HepG2 (cell line): ENCODE measurements around the gene GGA3. TPM values are rescaled to one million over a fixed set of nuclear protein-coding genes. Genes with fewer than 3 reads are reported as not detected.

ENCODE experiments used
- BORCS8-MEF2B ChIP-seq: sonication (generic); formaldehyde crosslinking; IDR thresholded peaks from 2 replicates; pipeline ENCODE4 v1.8.0; 2022; ENCODE audit warnings: mild to moderate bottlenecking, missing genetic modification reagents
- CEBPZ ChIP-seq: IDR thresholded peaks from 2 replicates; pipeline ENCODE4 v1.6.1; 2012; ENCODE audit warnings: low read length, improper control_type of control experiment
- EP300 ChIP-seq, 3 experiments: sonication (generic) in 1 of 3; formaldehyde crosslinking in 1 of 3; IDR thresholded peaks; 2 replicates each; pipeline versions ENCODE4 v1.5.1 to v1.6.1; 2011 to 2020; ENCODE audit warnings: low read depth in 2 of 3, low read length in 2 of 3, borderline replicate concordance in 1 of 3, improper control_type of control experiment in 1 of 3, mild to moderate bottlenecking in 1 of 3, missing genetic modification reagents in 1 of 3, moderate library complexity in 1 of 3
- FOXP4 ChIP-seq: sonication (generic); formaldehyde crosslinking; IDR thresholded peaks from 2 replicates; pipeline ENCODE4 v1.4.0; 2020; ENCODE audit warnings: missing genetic modification reagents
- KLF6 ChIP-seq: IDR thresholded peaks from 2 replicates; pipeline ENCODE4 v1.8.0; 2016; ENCODE audit warnings: missing biosample characterization, missing genetic modification reagents
- KMT2A ChIP-seq: sonication (generic); formaldehyde crosslinking; IDR thresholded peaks from 2 replicates; pipeline ENCODE4 v1.4.0; 2020; ENCODE audit warnings: missing genetic modification reagents
- KMT2B ChIP-seq: IDR thresholded peaks from 2 replicates; pipeline ENCODE4 v1.6.1; 2016; ENCODE audit warnings: missing genetic modification reagents, missing compliant biosample characterization
- NCOA1 ChIP-seq: sonication (generic); formaldehyde crosslinking; IDR thresholded peaks from 2 replicates; pipeline ENCODE4 v1.9.0; 2021; ENCODE audit warnings: missing genetic modification reagents
- PHB2 ChIP-seq: fragments of 450-650 bp; IDR thresholded peaks from 2 replicates; pipeline ENCODE4 v1.6.1; 2018; ENCODE audit not compliant: partially characterized antibody
- SIX4 ChIP-seq: sonication (generic); formaldehyde crosslinking; IDR thresholded peaks from 2 replicates; pipeline ENCODE4 v1.4.0; 2020; ENCODE audit warnings: missing genetic modification reagents
- SUZ12 ChIP-seq: fragments of 150-350 bp; IDR thresholded peaks from 2 replicates; pipeline ENCODE4 v1.6.1; 2014; ENCODE audit warnings: low read depth, low read length
- TARDBP ChIP-seq: sonication (generic); formaldehyde crosslinking; IDR thresholded peaks from 2 replicates; pipeline ENCODE4 v1.8.0; 2022; ENCODE audit warnings: mild to moderate bottlenecking, missing genetic modification reagents
- ZKSCAN1 ChIP-seq: fragments of 150-350 bp; IDR thresholded peaks from 2 replicates; pipeline ENCODE4 v1.6.1; 2014; ENCODE audit warnings: low read length
- ZNF234 ChIP-seq: sonication (generic); formaldehyde crosslinking; conservative IDR thresholded peaks from 2 replicates; pipeline ENCODE4 v1.5.1; 2020; ENCODE audit warnings: mild to moderate bottlenecking, missing genetic modification reagents
- ZNF30 ChIP-seq: sonication (generic); formaldehyde crosslinking; IDR thresholded peaks from 2 replicates; pipeline ENCODE4 v1.5.0; 2020; ENCODE audit warnings: mild to moderate bottlenecking, missing genetic modification reagents
- ZNF563 ChIP-seq: sonication (generic); formaldehyde crosslinking; IDR thresholded peaks from 2 replicates; pipeline ENCODE4 v1.8.0; 2022; ENCODE audit warnings: mild to moderate bottlenecking, moderate library complexity, missing genetic modification reagents
- ZNF644 ChIP-seq: IDR thresholded peaks from 2 replicates; pipeline ENCODE4 v1.6.1; 2016; ENCODE audit warnings: low read depth
- ZNF737 ChIP-seq: sonication (generic); formaldehyde crosslinking; IDR thresholded peaks from 2 replicates; pipeline ENCODE4 v1.5.0; 2020; ENCODE audit warnings: missing genetic modification reagents, mild to moderate bottlenecking, borderline replicate concordance
- polyA plus RNA-seq, 8 experiments: library from polyadenylated mRNA; depleted of rRNA in 3 of 8; stranded (reverse) in 7 of 8; unstranded in 1 of 8; fragments of >200 nt; fragmentation: Illumina TruSeq in 4 of 8; extraction: Trizol in 4 of 8; gene quantifications; 2 replicates each; pipeline versions ENCODE4 v1.2.1 to v1.2.3, GENCODE V29; 2011 to 2016; ENCODE audit warnings: low read depth in 4 of 8, missing spikeins in 1 of 8, mixed read lengths in 1 of 8; ENCODE audit not compliant: insufficient read depth in 1 of 8
- total RNA-seq, 5 experiments: library from RNA; depleted of rRNA; stranded (reverse); fragments of >200 nt; fragmentation: Illumina TruSeq; extraction: Trizol; gene quantifications; 2 replicates each; pipeline ENCODE4 v1.2.3, GENCODE V29; 2016; ENCODE audit warnings: low read depth in 1 of 5
- TF ChIP-seq, protein P1 (sequence below): sonication (generic); formaldehyde crosslinking; IDR thresholded peaks from 2 replicates; pipeline ENCODE4 v1.5.0; 2020; ENCODE audit warnings: mild to moderate bottlenecking, missing genetic modification reagents
- TF ChIP-seq, protein P2 (sequence below): sonication (generic); formaldehyde crosslinking; IDR thresholded peaks from 2 replicates; pipeline ENCODE4 v1.4.0; 2020; ENCODE audit warnings: mild to moderate bottlenecking, missing genetic modification reagents

The GGA3 gene
- total and polyA plus RNA-seq, 2 of the 13 experiments (the other 11 are each of a cell fraction or from before 2014, with no cell fraction given) = 28.4 to 43.7 TPM

DNA sequence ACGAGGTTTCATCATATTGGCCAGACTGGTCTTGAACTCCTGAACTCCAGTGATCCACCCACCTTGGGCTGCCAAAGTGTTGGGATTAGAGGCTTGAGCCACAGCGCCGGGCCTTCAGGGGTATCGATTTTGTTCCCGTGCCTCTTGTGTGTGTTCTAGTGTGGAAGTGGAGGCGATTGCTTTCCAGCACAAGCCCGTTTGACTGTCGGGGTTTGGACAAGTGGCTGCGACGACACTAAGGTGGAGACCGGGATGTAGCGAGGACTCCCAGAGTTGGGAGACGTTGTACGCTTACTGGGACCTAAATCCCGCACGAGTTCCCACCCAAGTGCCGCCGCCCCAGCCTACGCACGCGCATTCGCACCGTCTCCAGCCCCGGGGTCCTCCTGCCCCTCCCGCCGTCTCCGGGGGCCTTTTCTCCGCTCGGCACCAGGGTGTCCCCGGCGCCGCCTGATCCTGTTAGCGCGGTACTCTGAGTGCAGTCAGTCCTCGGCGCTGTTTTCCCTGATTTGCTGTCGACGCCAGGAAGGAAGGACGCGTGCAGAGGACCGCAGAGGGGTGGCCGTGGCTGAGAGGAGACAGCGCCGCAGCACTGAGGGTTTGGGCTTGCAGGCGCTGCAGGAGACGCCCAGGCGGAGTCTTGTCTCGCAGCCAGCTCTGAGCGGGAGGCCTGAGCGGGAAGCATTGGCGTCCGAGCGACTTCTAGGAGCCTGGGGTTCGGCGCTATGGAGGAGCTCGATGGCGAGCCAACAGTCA, 56.2 kb downstream of the GGA3 start, which contains the start of gene NUP85 (continued):
- TF ChIP-seq, protein P1, sequence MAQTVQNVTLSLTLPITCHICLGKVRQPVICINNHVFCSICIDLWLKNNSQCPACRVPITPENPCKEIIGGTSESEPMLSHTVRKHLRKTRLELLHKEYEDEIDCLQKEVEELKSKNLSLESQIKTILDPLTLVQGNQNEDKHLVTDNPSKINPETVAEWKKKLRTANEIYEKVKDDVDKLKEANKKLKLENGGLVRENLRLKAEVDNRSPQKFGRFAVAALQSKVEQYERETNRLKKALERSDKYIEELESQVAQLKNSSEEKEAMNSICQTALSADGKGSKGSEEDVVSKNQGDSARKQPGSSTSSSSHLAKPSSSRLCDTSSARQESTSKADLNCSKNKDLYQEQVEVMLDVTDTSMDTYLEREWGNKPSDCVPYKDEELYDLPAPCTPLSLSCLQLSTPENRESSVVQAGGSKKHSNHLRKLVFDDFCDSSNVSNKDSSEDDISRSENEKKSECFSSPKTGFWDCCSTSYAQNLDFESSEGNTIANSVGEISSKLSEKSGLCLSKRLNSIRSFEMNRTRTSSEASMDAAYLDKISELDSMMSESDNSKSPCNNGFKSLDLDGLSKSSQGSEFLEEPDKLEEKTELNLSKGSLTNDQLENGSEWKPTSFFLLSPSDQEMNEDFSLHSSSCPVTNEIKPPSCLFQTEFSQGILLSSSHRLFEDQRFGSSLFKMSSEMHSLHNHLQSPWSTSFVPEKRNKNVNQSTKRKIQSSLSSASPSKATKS = 0 out of 2 replicates have a peak, but pooled peaks have one; percentile 46
- TF ChIP-seq PHB2 (no peak), SUZ12 (no peak), ZKSCAN1 (peak; percentile 59), TARDBP (peak; percentile 95), KMT2B (CRISPR knock-in tag) (peak; percentile 95), EP300 (IDR thresholded peaks at IDR 0.05; ENCODE audit: low read depth in 2 of 2, low read length in 2 of 2) (peak in 1 of 2 experiments; percentile 16; a peak in 1 of 4 replicates), EP300 (CRISPR knock-in tag; IDR thresholded peaks at IDR 0.05; ENCODE audit: borderline replicate concordance) (0 out of 2 replicates have a peak, but pooled peaks have one; percentile 11), NCOA1 (CRISPR knock-in tag) (0 out of 2 replicates have a peak, but pooled peaks have one; percentile 18), ZNF737 (CRISPR knock-in tag) (no peak), ZNF644 (CRISPR knock-in tag) (0 out of 2 replicates have a peak, but pooled peaks have one; percentile 64), CEBPZ (no peak), BORCS8-MEF2B (CRISPR knock-in tag) (peak; percentile 91), FOXP4 (CRISPR knock-in tag) (peak; percentile 36; the same call in 1 of the 2 replicates), KMT2A (CRISPR knock-in tag) (peak; percentile 98), KLF6 (peak; percentile 89), SIX4 (CRISPR knock-in tag) (no peak), ZNF30 (CRISPR knock-in tag) (no peak), ZNF563 (CRISPR knock-in tag) (peak; percentile 81; the same call in 1 of the 2 replicates), ZNF234 (peak; percentile 88)
- TF ChIP-seq, protein P2, sequence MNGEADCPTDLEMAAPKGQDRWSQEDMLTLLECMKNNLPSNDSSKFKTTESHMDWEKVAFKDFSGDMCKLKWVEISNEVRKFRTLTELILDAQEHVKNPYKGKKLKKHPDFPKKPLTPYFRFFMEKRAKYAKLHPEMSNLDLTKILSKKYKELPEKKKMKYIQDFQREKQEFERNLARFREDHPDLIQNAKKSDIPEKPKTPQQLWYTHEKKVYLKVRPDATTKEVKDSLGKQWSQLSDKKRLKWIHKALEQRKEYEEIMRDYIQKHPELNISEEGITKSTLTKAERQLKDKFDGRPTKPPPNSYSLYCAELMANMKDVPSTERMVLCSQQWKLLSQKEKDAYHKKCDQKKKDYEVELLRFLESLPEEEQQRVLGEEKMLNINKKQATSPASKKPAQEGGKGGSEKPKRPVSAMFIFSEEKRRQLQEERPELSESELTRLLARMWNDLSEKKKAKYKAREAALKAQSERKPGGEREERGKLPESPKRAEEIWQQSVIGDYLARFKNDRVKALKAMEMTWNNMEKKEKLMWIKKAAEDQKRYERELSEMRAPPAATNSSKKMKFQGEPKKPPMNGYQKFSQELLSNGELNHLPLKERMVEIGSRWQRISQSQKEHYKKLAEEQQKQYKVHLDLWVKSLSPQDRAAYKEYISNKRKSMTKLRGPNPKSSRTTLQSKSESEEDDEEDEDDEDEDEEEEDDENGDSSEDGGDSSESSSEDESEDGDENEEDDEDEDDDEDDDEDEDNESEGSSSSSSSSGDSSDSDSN (CRISPR knock-in tag) = peak; percentile 73
